DMS79 (cell line): ENCODE results near the gene PAM16.

Experiments
- DNase-seq: peaks from one replicate; lab custom pipeline; 2025; lab: John Stamatoyannopoulos, UW

PAM16 gene

GRCh38 chr16:4383591-4384444, 32.7 kb upstream of the PAM16 start:
- DNase-seq, result no peak

GRCh38 chr16:4382795-4383357, 31.8 kb upstream of the PAM16 start:
- no peak for DNase-seq

- DNase-seq, result no peak
Measured at GRCh38 chr16:4381935-4382794, 31.0 kb upstream of the PAM16 start.

GRCh38 chr16:4381072-4381934, 30.2 kb upstream of the PAM16 start:
- DNase-seq, result no peak

GRCh38 chr16:4380119-4381063, 29.3 kb upstream of the PAM16 start:
- no peak for DNase-seq

- no peak for DNase-seq
Measured at GRCh38 chr16:4378999-4379690, 28.0 kb upstream of the PAM16 start.

- DNase-seq, result no peak
Measured at GRCh38 chr16:4378161-4378666, 27.1 kb upstream of the PAM16 start.

- DNase-seq, result no peak
Measured at GRCh38 chr16:4377573-4378154, 26.5 kb upstream of the PAM16 start.

GRCh38 chr16:4376893-4377572, 25.9 kb upstream of the PAM16 start:
- DNase-seq, result no peak

- no peak for DNase-seq
Measured at GRCh38 chr16:4376126-4376892, 25.2 kb upstream of the PAM16 start.

GRCh38 chr16:4375717-4376116, 24.6 kb upstream of the PAM16 start:
- DNase-seq, result no peak

- DNase-seq, result no peak
Measured at GRCh38 chr16:4373909-4374742, 23.0 kb upstream of the PAM16 start.

- no peak for DNase-seq
Measured at GRCh38 chr16:4373356-4373908, 22.3 kb upstream of the PAM16 start.

- no peak for DNase-seq
Measured at GRCh38 chr16:4372578-4373355, 21.6 kb upstream of the PAM16 start.

- DNase-seq, result no peak
Measured at GRCh38 chr16:4372001-4372577, 21.0 kb upstream of the PAM16 start.
